Liver (tissue), 9 donors: ENCODE data around the gene WASF2. TPM values are rescaled to one million over a fixed set of nuclear protein-coding genes. Genes with fewer than 3 reads are reported as not detected.

Experiments used
- DNase-seq: peaks from one replicate; pipeline ENCODE4 v3.0.0-alpha.2; 2017; ENCODE audit warnings: low spot score
- H3K27ac ChIP-seq, 2 donors: one replicate each; pipeline ENCODE4 v1.7.0; 2013; ENCODE audit warnings: inconsistent platforms in 2 of 2, low read length in 2 of 2, control low read depth in 1 of 2, low read depth in 1 of 2, mild to moderate bottlenecking in 1 of 2
- H3K27me3 ChIP-seq, 4 donors: one replicate each; pipeline versions ENCODE4 v1.6.1 to v1.7.0; 2013; ENCODE audit warnings: low read length in 3 of 4, inconsistent platforms in 1 of 4, mild to moderate bottlenecking in 1 of 4, moderate library complexity in 1 of 4; ENCODE audit not compliant: control insufficient read depth in 4 of 4, insufficient read depth in 4 of 4
- H3K36me3 ChIP-seq, 4 donors: one replicate each; pipeline versions ENCODE4 v1.6.1 to v1.7.0; 2013; ENCODE audit warnings: low read length in 3 of 4, mild to moderate bottlenecking in 3 of 4, low read depth in 1 of 4, moderate library complexity in 1 of 4; ENCODE audit not compliant: control insufficient read depth in 4 of 4, insufficient read depth in 3 of 4
- H3K4me1 ChIP-seq, 4 donors: one replicate each; pipeline versions ENCODE4 v1.6.1 to v1.7.0; 2013; ENCODE audit warnings: low read length in 3 of 4, mild to moderate bottlenecking in 3 of 4, moderate library complexity in 1 of 4; ENCODE audit not compliant: control insufficient read depth in 4 of 4, insufficient read depth in 4 of 4
- H3K4me3 ChIP-seq, 3 donors: one replicate each; pipeline versions ENCODE4 v1.6.1 to v1.7.0; 2013; ENCODE audit warnings: low read length in 3 of 3, control low read depth in 1 of 3, low read depth in 1 of 3, mild to moderate bottlenecking in 1 of 3
- H3K9ac ChIP-seq, 2 donors: one replicate each; pipeline ENCODE4 v1.7.0; 2013; ENCODE audit warnings: low read length in 2 of 2, mild to moderate bottlenecking in 2 of 2, moderate library complexity in 2 of 2, control low read depth in 1 of 2, low read depth in 1 of 2
- H3K9me3 ChIP-seq, 4 donors: one replicate each; pipeline versions ENCODE4 v1.6.1 to v1.7.0; 2013; ENCODE audit warnings: low read length in 3 of 4; ENCODE audit not compliant: control insufficient read depth in 4 of 4
- CTCF ChIP-seq: fragments of 150-350 bp; IDR thresholded peaks from 2 replicates; pipeline ENCODE4 v1.5.1; 2017; ENCODE audit warnings: improper control_type of control experiment, low read depth, low read length; ENCODE audit not compliant: missing input control
- EGR1 ChIP-seq, 2 donors: IDR thresholded peaks; 2 replicates each; pipeline ENCODE4 v1.6.1; 2016 to 2018; ENCODE audit warnings: antibody characterized with exemption in 2 of 2, low read depth in 2 of 2
- FOXA2 ChIP-seq: IDR thresholded peaks from 2 replicates; pipeline ENCODE4 v1.6.1; 2016; ENCODE audit warnings: antibody characterized with exemption
- HNF4G ChIP-seq: IDR thresholded peaks from 2 replicates; pipeline ENCODE4 v1.6.1; 2016; ENCODE audit warnings: antibody characterized with exemption
- JUND ChIP-seq, 2 donors: IDR thresholded peaks; 2 replicates each; pipeline ENCODE4 v1.6.1; 2016; ENCODE audit warnings: antibody characterized with exemption in 2 of 2
- MAX ChIP-seq: IDR thresholded peaks from 2 replicates; pipeline ENCODE4 v1.6.1; 2016; ENCODE audit warnings: antibody characterized with exemption
- NR2F2 ChIP-seq: IDR thresholded peaks from 2 replicates; pipeline ENCODE4 v1.6.1; 2016; ENCODE audit warnings: antibody characterized with exemption
- RAD21 ChIP-seq, 2 donors: IDR thresholded peaks; 2 replicates each; pipeline ENCODE4 v1.6.1; 2016; ENCODE audit warnings: antibody characterized with exemption in 2 of 2, mild to moderate bottlenecking in 2 of 2
- RXRA ChIP-seq, 2 donors: IDR thresholded peaks; 2 replicates each; pipeline ENCODE4 v1.6.1; 2017 to 2018; ENCODE audit warnings: antibody characterized with exemption in 2 of 2, mild to moderate bottlenecking in 1 of 2
- SP1 ChIP-seq: IDR thresholded peaks from 2 replicates; pipeline ENCODE4 v1.6.1; 2018; ENCODE audit warnings: antibody characterized with exemption, mild to moderate bottlenecking
- TAF1 ChIP-seq: conservative IDR thresholded peaks from 2 replicates; pipeline ENCODE4 v1.6.1; 2016; ENCODE audit warnings: antibody characterized with exemption, mild to moderate bottlenecking
- YY1 ChIP-seq: IDR thresholded peaks from 2 replicates; pipeline ENCODE4 v1.6.1; 2016; ENCODE audit warnings: antibody characterized with exemption, mild to moderate bottlenecking
- WGBS: extraction: QIAGEN DNeasy Blood & Tissue Kit; methylation state at CpG from one replicate; pipeline ENCODE4 v1.1.7; 2013; 5-methylcytosine and 5-hydroxymethylcytosine counted together
- polyA plus RNA-seq, 2 donors: library from polyadenylated mRNA; stranded (reverse) in 1 of 2; unstranded in 1 of 2; fragments of 200-250 nt in 1 of 2; fragments of >200 nt in 1 of 2; fragmentation: Nextera tagmentation in 1 of 2; extraction: Ambion mirVana in 1 of 2; gene quantifications; one replicate each; pipeline versions ENCODE4 v1.2.1 to v1.2.3, GENCODE V29; 2013 to 2015
- total RNA-seq, 2 donors: library from RNA; depleted of rRNA; stranded (reverse); fragments of >200 nt; gene quantifications; one replicate each; pipeline ENCODE4 v1.2.3, GENCODE V29; 2014
- TF ChIP-seq, protein P1 (sequence below): IDR thresholded peaks from 2 replicates; pipeline ENCODE4 v1.6.1; 2016; ENCODE audit warnings: antibody characterized with exemption
- TF ChIP-seq, protein P2 (sequence below): IDR thresholded peaks from 2 replicates; pipeline ENCODE4 v1.6.1; 2016; ENCODE audit warnings: antibody characterized with exemption
- donor health status: healthy.
- donor health status: healthy.
- donor health status: healthy.
- donor health status: healthy.
- donor health status: healthy.

Gene WASF2
- total and polyA plus RNA-seq, 4 donors: 11.6 to 37.7 (median 18.7) TPM

DNA sequence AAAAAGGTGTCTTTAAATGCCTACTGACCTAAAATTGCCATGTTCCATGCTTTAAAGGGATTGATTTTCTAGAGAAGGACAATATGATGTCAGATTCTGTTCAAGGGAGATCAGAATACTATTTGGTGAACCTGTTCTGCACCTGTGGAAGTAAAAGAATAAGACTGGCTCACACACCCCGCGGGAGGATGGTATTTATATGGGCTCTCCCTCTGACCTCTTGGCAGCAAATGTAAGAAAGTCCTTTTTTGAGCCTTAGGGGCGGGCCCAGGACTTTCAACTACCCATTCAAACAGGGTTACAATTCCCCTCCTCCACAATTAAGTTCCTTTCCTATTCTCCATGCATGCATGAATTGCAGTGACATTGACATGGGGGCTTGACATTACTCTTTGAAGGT, 42.1 kb downstream of the WASF2 start:
- H3K9ac ChIP-seq: no peak overlapping the region
- H3K4me3 ChIP-seq: no peak overlapping the region
- no peak for DNase-seq
- no peaks in the 10 kb centered on the region for H3K27me3 ChIP-seq
- 88% methylated on average over 3 of the region's 3 CpGs for WGBS
- peaks cover 0 to 3% (median 0%) of the 10 kb centered on the region in 4 donors for H3K36me3 ChIP-seq
- H3K4me1 ChIP-seq: peaks cover 0 to 2% (median 0%) of the 10 kb centered on the region in 4 donors
- no peak overlapping the region for H3K27ac ChIP-seq
- no peaks in the 10 kb centered on the region for H3K9me3 ChIP-seq
- TF ChIP-seq MAX (no peak), RAD21 (IDR thresholded peaks at IDR 0.05) (no peak), NR2F2 (no peak), HNF4G (no peak), JUND (IDR thresholded peaks at IDR 0.05) (no peak), YY1 (no peak), RXRA (IDR thresholded peaks at IDR 0.05) (no peak), EGR1 (IDR thresholded peaks at IDR 0.05; ENCODE audit: low read depth in 2 of 2) (no peak), TAF1 (no peak), FOXA2 (no peak), SP1 (no peak), CTCF (no peak)
- TF ChIP-seq, protein P1, sequence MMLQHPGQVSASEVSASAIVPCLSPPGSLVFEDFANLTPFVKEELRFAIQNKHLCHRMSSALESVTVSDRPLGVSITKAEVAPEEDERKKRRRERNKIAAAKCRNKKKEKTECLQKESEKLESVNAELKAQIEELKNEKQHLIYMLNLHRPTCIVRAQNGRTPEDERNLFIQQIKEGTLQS: no peak

GRCh38 chr1:27447399-27447798, 42.6 kb downstream of the WASF2 start:
- 97% methylated on average over 3 of the region's 3 CpGs for WGBS
- Histone ChIP-seq H3K4me1 (peaks cover 0 to 2% (median 0%) of the 10 kb centered on the region in 4 donors), H3K27ac (no peak overlapping the region)

More at GRCh38 chr1:27447399-27447798, 42.6 kb downstream of the WASF2 start:
- Histone ChIP-seq H3K9me3 (no peaks in the 10 kb centered on the region), H3K4me3 (no peak overlapping the region), H3K9ac (no peak overlapping the region), H3K36me3 (peaks cover 0 to 3% (median 0%) of the 10 kb centered on the region in 4 donors), H3K27me3 (no peaks in the 10 kb centered on the region)
- TF ChIP-seq HNF4G (no peak), YY1 (no peak), NR2F2 (no peak), CTCF (no peak)
- TF ChIP-seq, protein P1: no peak
- TF ChIP-seq, protein P2, sequence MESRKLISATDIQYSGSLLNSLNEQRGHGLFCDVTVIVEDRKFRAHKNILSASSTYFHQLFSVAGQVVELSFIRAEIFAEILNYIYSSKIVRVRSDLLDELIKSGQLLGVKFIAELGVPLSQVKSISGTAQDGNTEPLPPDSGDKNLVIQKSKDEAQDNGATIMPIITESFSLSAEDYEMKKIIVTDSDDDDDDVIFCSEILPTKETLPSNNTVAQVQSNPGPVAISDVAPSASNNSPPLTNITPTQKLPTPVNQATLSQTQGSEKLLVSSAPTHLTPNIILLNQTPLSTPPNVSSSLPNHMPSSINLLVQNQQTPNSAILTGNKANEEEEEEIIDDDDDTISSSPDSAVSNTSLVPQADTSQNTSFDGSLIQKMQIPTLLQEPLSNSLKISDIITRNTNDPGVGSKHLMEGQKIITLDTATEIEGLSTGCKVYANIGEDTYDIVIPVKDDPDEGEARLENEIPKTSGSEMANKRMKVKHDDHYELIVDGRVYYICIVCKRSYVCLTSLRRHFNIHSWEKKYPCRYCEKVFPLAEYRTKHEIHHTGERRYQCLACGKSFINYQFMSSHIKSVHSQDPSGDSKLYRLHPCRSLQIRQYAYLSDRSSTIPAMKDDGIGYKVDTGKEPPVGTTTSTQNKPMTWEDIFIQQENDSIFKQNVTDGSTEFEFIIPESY: no peak
- no peak for DNase-seq
